WERI-Rb-1 (cell line): ENCODE results near the gene ABCG4.

Source experiments
- DNase-seq: peaks from one replicate; pipeline ENCODE4 v3.0.0-alpha.2; 2020
- H3K27ac ChIP-seq: fragments of 250-450 bp; sonication (Bioruptor Pico); 2 replicates; pipeline ENCODE4 v1.5.1; 2020; ENCODE audit warnings: mild to moderate bottlenecking, moderate library complexity
- H3K27me3 ChIP-seq: fragments of 250-450 bp; sonication (Bioruptor Pico); 2 replicates; pipeline ENCODE4 v1.5.1; 2021; ENCODE audit warnings: mild to moderate bottlenecking, low read depth, moderate library complexity; ENCODE audit not compliant: insufficient read depth, severe bottlenecking
- H3K36me3 ChIP-seq: fragments of 250-450 bp; sonication (Bioruptor Pico); 2 replicates; pipeline ENCODE4 v1.5.1; 2020; ENCODE audit warnings: mild to moderate bottlenecking, moderate library complexity
- H3K4me3 ChIP-seq: 2 replicates; pipeline ENCODE4 v1.5.1; 2011; ENCODE audit warnings: low read depth, mild to moderate bottlenecking, control low read depth, low read length
- H3K9me3 ChIP-seq: fragments of 250-450 bp; sonication (Bioruptor Pico); 2 replicates; pipeline ENCODE4 v1.5.1; 2021; ENCODE audit warnings: mild to moderate bottlenecking, moderate library complexity; ENCODE audit not compliant: severe bottlenecking
- TF ChIP-seq, protein P1 (sequence below): IDR thresholded peaks from 2 replicates; pipeline ENCODE4 v1.5.1; 2011; ENCODE audit warnings: low read depth, mild to moderate bottlenecking, control low read depth, inconsistent platforms, low read length

ABCG4 gene

GRCh38 chr11:119114351-119114750, 34.5 kb upstream of the ABCG4 start:
- TF ChIP-seq, protein P1, sequence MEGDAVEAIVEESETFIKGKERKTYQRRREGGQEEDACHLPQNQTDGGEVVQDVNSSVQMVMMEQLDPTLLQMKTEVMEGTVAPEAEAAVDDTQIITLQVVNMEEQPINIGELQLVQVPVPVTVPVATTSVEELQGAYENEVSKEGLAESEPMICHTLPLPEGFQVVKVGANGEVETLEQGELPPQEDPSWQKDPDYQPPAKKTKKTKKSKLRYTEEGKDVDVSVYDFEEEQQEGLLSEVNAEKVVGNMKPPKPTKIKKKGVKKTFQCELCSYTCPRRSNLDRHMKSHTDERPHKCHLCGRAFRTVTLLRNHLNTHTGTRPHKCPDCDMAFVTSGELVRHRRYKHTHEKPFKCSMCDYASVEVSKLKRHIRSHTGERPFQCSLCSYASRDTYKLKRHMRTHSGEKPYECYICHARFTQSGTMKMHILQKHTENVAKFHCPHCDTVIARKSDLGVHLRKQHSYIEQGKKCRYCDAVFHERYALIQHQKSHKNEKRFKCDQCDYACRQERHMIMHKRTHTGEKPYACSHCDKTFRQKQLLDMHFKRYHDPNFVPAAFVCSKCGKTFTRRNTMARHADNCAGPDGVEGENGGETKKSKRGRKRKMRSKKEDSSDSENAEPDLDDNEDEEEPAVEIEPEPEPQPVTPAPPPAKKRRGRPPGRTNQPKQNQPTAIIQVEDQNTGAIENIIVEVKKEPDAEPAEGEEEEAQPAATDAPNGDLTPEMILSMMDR = no peak
- Histone ChIP-seq H3K4me3 (no peak overlapping the region), H3K27me3 (no peaks in the 10 kb centered on the region), H3K9me3 (no peaks in the 10 kb centered on the region), H3K27ac (no peak overlapping the region), H3K36me3 (peaks cover 26% of the 10 kb centered on the region)
- DNase-seq = no peak

- Histone ChIP-seq H3K9me3 (no peaks in the 10 kb centered on the region), H3K36me3 (peaks cover 22% of the 10 kb centered on the region), H3K27me3 (no peaks in the 10 kb centered on the region), H3K27ac (no peak overlapping the region), H3K4me3 (no peak overlapping the region)
- TF ChIP-seq, protein P1 = no peak
- no peak for DNase-seq
These were observed 33.2 kb upstream of the ABCG4 start for GRCh38 chr11:119115484-119116234.

DNA sequence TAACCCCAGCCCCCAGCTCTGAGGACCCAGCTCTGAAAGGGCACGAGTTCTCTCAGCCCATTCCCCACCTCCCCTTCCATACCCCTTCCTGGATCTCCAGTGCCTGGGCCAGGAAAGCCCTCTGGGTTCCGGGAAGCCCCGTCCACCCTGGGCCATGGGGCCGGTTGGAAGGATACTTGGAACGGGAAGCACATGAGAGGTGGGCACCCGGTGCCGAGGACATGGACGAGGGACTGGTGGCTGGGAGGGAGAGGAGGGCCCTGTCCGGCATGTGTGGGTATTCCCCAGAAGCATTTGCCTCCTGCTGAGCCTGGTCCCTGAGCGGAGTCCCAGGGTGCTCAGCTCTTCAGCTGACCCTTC, 32.6 kb upstream of the ABCG4 start:
- no peaks in the 10 kb centered on the region for H3K27me3 ChIP-seq
- no peak overlapping the region for H3K4me3 ChIP-seq
- no peak for DNase-seq
- no peaks in the 10 kb centered on the region for H3K9me3 ChIP-seq
- H3K36me3 ChIP-seq = peaks cover 17% of the 10 kb centered on the region
- TF ChIP-seq, protein P1 = no peak
- H3K27ac ChIP-seq = no peak overlapping the region

GRCh38 chr11:119116601-119117000, 32.3 kb upstream of the ABCG4 start:
- peaks cover 14% of the 10 kb centered on the region for H3K36me3 ChIP-seq
- H3K9me3 ChIP-seq = no peaks in the 10 kb centered on the region
- no peak overlapping the region for H3K27ac ChIP-seq
- H3K27me3 ChIP-seq = no peaks in the 10 kb centered on the region
- DNase-seq = no peak
- H3K4me3 ChIP-seq = no peak overlapping the region
- TF ChIP-seq, protein P1 = no peak

GRCh38 chr11:119117004-119117706, 31.7 kb upstream of the ABCG4 start:
- Histone ChIP-seq H3K27me3 (no peaks in the 10 kb centered on the region), H3K36me3 (peaks cover 18% of the 10 kb centered on the region), H3K9me3 (no peaks in the 10 kb centered on the region), H3K4me3 (no peak overlapping the region), H3K27ac (no peak overlapping the region)
- no peak for DNase-seq
- TF ChIP-seq, protein P1 = no peak
